ENCODE measurements around the gene HIVEP2.

HIVEP2 gene

GRCh38 chr6:142702501-142703460 lies 242.2 kb downstream of the HIVEP2 start:
- no peaks in the 10 kb centered on the region for H3K36me3 Mint-ChIP-seq
- no peak for DNase-seq
- no peak overlapping the region for H3K27ac Mint-ChIP-seq
- H3K4me1 Mint-ChIP-seq = peaks cover 14% of the 10 kb centered on the region
- no peaks in the 10 kb centered on the region for H3K9me3 Mint-ChIP-seq
- no peaks in the 10 kb centered on the region for H3K27me3 Mint-ChIP-seq
- CTCF ChIA-PET = interaction anchor here (1.6 kb wide), 1 partner anchor 13 kb away, joined by 4 read pairs; no protein-coding TSS in a partner anchor
- no peak overlapping the region for H3K4me3 Mint-ChIP-seq
